Umbilical cord (tissue), 2 donors: ENCODE results near the gene CACNA1H. TPM values are rescaled to one million over a fixed set of nuclear protein-coding genes. Genes with fewer than 3 reads are reported as not detected.

Source experiments
- DNase-seq: peaks from one replicate; pipeline ENCODE4 v3.0.0-alpha.2; 2015; ENCODE audit warnings: low spot score
- total RNA-seq: library from RNA; depleted of rRNA; stranded (reverse); fragments of >200 nt; gene quantifications from one replicate; pipeline ENCODE4 v1.2.3, GENCODE V29; 2014; ENCODE audit warnings: low replicate concordance; ENCODE audit not compliant: insufficient read depth

The CACNA1H gene
- total RNA-seq, 1 donor from 2014 or later, result 8.7 TPM

DNA sequence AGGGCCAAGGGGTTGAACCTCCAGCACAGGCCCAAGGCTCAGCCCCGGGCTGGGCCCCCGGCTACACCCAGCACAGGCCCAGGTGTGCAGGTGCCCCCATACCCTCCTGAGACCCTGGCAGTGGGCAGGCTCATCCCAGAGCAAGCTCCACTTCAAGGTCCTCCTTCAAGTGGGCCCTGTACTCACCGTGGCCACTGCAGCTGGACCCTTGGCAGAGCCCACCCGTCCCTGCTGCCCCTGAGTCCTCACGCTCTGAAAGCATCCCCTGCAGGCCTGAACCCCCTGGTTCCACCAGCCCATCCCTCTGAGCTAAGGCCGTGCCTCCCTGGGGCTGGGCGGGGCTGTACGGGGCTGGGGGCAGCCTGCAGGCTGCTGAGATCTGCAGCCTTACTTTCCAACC, 11.2 kb upstream of the CACNA1H start:
- no peak for DNase-seq

DNA sequence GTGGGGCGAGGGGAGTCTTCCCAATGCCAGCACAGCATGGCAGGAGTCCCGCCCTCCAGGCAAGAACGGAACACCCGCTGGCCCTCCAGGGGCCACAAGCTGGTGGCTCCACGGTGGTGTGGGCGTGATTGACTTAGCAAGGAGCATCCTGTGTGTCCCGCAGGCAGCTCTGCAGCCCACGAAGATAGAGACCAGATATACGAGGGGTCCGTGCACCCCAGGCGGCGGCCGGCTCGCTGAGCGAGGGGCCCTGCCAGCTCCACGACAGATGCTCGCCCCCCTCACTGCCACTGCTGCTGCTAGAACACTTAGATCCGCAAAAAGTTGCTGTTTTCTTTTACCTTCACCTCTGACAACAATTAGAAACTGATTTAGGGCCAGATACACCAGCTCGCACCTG, 10.0 kb upstream of the CACNA1H start:
- DNase-seq, result no peak

DNA sequence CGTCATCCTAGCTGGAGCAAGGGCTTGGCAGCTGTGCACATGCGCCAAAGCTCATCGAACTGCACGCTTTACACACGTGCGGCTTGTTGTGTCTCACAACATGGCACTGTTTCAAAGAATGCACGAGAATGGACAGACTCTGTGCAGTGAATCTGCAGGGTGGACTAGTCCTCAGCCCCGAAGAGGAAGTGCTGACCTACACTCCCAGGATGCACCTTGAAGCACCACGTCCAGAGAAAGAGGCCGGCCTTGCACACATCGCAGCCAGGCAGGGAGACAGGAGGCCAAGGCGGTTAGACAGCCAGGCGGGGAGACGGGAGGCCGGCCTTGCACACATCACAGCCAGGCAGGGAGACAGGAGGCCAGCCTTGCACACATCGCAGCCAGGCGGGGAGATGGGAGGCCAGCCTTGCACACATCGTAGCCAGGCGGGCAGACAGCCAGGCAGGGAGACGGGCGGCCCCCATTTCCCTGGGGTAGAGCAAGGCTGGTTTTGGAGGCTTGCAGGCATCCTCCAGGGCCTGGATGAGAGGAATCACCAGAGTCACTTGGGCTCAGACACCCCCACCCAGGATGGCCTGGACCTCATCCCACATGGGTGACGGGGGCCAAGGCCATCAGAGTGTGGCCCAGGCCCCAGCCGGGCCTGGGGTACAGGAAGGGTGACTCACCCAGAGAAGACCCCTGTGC, 9.0 kb upstream of the CACNA1H start:
- DNase-seq, result no peak

DNA sequence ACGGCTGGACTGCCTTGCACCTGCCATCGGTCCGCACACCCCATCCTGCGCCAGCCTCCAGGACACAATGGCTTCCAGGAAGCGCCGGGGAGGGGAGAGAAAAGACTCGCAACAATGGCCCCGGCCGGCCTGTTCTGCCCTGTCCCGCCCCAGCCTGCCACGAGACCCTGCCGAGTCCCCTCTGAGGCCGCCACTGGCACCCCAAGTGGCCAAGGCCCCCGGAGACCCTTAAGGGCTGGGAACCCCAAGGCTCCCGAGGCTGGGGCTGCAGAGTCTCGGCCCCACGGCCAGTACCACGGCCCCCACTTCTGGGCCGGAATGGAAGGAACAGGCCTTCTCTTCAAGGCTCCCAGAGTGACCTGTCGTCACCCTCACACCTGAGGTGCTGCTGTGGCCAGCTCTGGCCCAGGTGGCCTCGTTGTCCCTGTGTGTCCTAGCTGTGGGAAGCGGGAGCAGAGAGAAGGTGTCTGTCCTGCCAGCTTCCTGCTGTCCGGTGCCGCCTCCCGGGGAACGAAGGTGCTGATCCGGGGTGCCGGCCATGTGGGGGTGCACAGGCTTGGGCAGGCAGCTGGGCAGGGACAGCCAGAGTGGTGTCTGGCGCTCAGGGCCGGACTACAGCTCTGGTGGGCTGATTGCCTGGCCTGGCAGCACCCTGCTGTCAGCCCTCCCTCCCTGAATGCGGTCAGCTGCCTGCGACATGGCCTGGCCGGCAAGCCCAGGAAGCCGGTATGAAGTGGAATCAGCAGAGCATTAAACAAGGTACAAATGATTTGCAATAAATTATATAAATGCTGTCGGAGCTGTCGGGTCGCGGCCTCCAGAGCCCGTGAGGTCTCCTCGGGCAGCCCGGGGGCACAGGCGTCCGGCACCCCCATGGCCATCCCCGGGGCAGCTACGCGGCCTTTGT, 8.2 kb upstream of the CACNA1H start:
- DNase-seq, result no peak

DNA sequence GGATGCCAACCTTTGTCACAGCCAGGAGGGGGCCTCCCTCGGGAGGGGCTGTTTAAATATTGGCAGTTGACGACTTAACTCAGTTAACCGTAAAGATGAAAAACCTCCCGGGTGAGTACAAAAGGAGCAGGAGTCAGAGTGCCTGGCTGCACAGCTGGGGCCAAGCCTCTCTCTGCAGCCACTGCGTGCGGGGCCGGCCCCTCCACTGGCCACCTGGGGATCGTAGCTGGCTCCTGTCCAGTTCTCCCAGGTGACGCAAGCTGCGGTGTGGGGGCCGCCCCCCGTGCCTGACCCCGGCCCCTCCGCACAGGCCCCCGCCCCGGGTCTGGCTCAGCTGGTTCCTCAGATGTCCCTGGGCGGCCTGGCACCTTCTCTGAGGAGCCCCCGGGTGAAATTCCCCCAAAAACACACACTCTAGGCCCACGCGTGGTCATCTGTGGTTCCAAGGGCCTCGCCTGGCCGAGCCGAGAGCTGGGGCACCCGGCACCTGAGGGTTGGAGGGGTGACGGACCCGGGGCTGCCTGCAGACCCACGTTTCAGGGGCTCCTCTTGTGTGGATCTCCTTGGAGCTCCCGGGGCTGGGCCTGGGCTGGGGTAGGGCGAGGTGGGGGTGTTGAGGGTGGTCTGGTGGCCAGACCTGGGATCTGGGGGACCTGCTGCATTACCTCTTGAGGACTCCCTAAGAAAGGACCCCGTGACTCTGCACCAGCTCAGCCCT, 7.4 kb upstream of the CACNA1H start:
- DNase-seq, result no peak

DNA sequence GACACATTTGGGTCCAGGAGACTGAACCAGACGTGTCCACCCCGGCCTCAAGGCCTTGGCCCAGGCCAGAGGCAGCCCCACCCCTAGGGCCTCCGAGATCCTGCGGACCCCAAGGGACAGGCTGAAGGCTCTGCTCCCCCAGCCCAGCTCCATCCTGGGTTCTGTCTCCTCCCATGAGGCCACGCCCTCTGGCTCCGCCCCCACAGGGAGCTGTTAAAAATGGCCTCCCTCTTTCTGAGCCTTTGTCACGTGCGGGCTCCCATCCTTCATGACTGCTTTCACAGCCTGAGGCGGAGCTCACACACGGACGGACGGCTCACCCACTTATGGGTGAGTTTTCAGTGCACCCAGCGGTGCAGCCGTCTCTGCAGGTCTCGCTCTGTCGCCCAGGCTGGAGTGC, 6.5 kb upstream of the CACNA1H start:
- no peak for DNase-seq

DNA sequence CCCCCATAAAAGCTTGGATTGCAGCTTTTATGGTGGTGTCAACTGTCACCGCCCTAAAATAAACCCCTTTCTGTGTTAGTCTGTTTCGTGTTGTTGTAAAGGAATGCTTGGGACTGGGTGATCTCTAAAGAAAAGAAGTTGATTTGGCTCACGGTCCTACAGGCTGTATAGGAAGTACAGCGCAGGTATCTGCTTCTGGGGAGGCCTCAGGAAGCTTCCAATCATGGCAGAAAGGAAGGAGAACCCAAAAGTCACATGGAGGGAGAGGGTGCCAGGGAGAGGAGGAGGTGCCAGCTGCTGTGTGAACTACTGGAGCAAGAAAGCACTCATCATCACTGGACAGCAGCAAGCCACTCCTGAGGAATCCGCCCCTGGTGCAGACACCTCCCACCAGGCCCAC, 5.9 kb upstream of the CACNA1H start:
- no peak for DNase-seq

DNA sequence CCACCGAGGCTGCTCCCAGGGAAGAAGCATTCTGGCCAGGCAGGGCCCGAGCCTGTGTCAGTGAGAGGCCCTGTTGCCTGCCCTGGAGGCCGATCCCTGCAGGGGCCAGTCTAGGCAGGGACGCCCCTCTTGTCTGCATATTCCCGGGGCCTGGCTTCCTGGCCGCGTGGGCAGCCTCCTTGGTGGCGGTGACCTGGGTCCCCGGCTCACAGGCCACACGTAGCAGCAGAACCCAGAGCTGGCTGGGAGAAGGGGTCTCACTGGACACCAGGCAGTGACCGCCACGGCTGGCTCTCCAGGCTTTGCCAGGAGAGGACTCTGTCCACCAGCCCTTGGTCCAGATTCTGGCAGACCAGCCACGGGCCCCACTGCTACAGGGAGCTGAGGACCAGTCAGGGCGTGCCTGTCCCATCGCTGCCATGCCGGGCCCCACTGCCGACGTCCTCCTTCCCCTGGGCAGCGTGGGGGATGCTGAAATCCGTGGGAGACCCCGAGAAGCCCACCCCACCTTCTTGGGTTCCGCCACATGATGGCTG, 3.7 kb upstream of the CACNA1H start:
- DNase-seq, result no peak

DNA sequence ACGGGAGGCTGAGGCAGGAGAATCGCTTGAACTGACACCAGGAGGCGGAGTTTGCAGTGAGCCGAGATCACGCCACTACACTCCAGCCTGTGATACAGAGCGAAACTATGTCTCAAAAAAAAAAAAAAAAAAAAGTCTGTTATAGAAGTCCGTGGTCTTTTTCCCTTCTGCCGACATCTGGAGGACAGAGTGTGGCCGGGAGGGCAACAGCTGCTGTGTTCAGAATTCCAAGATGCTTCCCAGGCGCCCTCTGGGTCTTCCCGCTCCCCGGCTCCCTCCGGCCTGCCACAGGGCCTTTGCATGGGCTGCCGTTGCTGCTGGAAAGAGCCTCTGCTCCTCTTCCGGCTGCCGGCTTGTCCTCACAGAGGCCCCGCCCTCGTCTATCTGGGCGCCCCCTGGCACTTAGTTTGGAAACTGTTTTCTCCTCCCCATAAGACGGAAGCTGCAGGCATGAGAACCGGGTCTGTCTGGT, 2.4 kb upstream of the CACNA1H start:
- no peak for DNase-seq

DNA sequence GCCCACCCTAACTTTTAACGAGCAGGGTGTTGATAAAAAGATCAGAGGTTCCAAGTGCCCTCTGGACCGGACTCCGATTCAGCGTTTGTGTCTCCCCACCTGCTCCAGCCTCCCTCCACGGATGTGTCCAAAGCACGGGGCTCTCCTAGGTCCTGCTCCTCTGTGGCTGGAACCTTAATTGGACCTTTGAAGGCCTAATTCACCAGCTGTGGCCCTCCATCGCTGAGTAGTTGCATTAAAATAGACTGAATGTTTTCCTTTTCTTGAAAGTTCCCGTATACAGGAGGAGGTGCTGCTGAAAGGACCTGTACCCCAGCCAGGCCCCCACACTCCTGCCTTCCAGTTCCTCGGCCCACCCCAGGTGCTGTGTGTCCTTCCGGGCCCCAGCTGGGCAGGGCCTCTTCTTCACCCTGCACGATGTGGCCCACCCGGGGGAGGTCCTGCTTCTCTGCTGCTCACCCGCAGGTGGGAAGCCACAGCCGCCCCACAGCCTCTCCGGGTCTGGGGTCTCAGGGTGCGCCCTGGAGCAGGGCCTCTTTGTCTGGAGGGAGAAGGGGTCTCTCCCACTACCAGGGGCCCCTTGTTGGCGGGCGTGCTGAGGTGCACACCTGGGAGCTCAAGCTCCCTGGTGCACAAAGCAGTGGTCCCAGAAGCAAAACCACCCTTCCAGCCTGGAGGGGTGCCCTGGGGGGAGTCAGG, 1.3 kb upstream of the CACNA1H start:
- DNase-seq, result no peak

DNA sequence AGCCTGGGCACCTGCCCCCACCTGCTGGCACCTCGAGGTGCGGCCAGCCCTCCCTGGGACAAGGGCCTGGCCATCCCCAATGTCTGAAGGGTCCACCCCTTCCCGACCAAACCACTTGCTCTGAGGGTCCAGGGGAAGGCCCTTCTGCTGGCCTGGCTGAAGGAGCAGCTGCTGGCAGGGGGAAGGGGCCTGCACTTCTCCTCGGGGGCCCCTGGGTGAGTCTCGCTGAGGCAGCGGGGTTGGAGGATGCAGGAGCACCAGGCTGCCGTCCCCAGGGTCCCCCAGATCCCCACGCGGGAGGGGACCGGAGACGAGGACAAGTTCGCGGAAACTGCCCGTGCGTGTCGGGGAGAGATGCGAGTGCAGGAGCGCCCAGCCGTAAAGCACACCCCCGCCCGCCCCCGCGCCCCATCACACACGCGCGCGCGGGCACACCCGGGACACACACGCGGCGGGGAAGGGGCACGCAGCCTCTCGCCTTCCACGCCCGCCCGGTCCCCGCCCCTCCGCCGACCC, 725 bp upstream of the CACNA1H start:
- no peak for DNase-seq

DNA sequence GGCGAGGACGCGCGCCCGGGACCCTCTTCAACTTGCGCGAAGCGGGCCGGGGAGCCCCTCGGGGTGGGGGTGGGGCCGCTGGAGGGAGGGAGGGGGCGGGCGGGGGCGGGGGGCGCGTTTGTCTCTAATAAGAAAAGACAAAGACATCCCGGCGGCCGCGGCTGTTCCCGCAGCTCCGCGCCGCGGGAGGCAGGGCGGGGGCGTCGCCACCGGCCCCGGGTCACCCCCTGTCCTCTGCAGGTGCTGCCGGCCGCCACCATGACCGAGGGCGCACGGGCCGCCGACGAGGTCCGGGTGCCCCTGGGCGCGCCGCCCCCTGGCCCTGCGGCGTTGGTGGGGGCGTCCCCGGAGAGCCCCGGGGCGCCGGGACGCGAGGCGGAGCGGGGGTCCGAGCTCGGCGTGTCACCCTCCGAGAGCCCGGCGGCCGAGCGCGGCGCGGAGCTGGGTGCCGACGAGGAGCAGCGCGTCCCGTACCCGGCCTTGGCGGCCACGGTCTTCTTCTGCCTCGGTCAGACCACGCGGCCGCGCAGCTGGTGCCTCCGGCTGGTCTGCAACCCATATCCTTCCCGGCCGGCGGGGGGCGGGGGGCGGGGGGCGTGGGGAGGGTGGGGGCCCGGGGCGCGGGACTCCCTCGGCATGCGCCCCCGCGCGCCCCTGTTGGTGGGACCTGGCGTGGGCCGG, 714 bp downstream of the CACNA1H start:
- DNase-seq, result no peak

DNA sequence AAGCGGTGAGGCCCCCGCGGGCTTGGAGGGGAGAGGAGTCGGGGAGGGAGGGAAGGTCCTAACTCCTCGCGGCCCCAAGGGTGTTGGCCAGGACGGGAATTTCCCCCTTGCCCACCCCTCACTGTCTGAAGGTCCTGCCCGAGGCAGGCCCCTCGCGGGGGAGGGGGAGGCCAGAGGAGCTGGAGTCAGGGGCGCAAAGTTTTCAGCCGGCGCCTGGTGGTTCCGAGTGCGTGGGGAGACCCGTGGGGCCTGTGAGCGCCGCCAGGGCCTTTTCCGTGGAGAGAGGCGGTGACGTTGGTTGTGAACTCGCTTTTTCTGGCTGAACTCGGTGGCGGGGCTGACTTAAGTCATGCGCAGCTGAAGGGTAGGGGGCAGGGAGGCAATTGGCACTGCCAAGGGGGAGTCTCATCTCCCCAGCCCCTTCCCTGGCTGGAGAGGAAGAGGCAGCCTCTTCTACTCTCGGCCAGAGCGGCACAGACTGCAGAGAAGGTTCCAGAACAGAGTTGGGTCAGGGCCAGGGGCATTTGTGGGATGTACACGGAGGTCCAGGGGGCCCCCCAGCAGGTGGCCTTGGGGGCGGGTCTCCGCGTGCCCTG, 1.5 kb downstream of the CACNA1H start:
- DNase-seq, result no peak

DNA sequence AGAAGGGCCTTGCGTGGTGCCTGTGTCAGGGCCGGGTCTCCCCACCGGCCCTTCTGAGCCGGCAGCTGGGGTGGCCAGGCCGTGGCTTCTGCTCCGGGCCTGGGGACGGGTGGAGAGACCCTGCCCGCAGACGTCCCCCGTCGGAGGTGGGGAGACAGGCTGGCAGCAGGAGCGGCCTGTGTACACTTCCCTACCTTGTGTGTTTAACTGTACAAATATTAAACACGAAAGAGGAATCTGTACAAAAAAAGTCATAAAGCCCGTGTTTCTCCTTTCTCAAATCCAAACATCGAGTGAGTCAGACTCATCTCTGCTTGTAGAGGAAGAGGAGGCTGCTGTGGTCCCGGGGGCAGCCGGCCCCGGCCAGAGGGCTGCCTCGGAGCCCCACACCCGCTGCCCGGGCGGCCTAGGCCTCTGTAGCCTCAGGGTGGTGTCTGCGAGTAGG, 2.0 kb downstream of the CACNA1H start:
- DNase-seq, result no peak

DNA sequence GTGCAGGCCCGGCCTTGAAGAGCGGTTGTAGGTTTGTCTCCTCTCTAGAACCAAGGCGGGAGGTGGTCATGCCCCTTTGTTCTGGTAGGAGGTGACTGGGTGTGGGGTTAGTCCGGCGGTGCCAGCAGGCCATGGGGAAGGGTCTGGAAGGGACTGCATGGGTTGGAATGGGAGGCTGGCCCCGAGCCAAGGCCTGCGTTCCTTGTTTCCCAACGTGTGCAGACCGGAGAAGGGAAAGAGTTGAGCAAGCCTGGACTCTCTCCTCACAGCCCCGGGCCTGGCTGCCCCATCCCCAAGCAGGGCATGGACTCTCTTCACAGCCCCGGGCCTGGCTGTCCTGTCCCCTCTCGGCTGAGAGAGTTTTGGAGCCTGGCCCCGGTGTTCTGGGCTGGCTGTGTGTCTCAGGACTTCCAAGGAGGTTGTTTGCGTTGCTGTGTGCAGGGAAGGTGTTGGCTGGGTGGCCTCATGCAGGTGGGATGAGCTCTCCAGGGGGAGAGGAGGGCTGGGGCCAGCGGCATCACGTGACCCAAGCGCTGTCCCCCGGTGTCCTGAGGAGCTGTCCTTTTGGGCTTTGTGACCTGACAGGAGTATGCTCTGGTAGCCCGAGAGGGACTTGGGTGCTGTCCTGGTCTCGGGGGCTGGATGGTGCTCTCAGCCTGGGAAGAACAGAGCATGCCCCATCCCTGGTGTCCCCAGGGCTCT, 2.6 kb downstream of the CACNA1H start:
- DNase-seq, result no peak

DNA sequence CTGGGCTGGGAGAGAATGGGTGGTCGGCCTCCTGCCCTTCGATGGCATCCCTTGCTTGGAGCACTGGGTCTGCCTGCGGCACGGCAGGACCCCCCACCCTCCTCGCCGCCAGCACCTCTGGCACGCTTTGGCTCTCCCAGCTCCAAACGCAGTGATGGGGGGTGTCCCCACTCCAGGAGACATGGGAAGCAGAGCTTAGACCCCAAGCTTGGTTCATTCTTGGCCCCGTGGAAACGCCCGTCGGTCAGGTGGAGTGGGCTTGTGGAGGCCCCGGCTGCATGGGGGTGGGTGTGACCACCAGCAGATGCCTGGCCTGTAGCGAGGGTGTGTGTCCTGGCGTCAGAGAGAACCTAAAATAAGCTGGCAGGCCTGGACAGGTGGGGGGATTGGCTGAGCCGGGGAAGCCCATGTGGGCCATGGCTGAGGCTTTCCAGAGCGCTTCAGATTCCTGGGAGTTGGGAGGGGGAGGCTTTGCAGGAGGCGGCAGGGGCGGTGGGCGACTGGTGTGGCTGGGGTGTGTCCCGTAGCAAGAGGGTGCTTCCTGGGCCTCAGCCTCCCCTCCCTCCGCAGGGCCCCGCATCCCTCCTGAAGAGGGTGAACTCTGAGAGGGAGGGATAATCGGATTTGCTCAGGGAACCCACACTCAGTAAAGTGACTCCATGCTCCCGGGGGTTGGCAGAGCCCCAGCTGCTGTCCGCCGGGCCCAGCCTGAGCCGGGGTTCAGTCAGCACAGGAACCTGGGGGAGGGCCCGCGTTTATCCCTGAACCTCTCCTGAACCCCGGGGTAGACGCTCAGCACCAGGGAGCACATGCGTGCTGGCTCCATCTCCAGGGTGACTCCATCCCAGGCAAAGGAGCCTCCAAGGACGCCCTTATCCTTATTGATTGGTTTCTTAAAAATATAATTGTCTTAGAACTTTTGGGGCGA, 3.4 kb downstream of the CACNA1H start:
- DNase-seq, result no peak

DNA sequence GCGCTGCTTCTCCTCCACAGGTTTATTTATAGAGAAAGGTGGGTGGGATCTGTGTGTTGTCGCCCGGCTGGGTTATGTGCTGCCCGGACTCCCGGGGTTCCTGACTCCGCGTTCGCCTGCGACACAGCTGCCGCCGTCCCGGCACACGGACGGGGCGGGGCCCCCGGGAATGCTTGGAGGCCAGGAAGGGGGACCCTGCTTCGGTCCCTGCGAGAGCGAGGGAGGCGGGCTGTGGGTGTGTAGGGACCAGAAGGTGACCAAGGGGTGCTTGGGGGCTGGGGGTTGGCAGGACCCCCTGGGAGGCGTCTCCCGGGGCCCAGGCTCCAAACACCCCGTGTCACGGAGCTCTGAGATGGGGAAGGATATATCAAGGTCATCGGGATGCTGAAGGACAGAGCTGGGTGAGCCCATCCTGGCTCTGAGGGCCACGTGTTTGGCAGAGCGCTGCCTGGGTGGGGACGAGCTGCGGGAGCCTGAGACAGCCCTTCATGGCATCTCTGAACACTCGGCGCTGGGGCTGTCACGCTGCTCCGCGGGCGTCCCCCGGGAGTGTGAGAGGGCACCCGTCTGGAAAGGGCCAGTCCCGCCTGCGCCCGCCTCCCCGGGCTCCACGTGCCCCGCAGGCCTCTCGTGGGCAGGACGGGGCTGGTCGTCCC, 4.2 kb downstream of the CACNA1H start:
- DNase-seq, result no peak
